OCI-LY3 (cell line): Measurements from ENCODE around the gene PHF24.

ENCODE experiments used
- H2AFZ ChIP-seq: fragments of 200-600, 300-600 bp; shearing (Covaris generic); 2 replicates; pipeline ENCODE4 v1.6.0; 2014; ENCODE audit warnings: antibody characterized with exemption, low read depth, low read length
- H3K27ac ChIP-seq: fragments of 200-600, 300-600 bp; sonication (generic); 2 replicates; pipeline ENCODE4 v1.5.1; 2014; ENCODE audit warnings: mild to moderate bottlenecking, low read length, moderate library complexity, mixed read lengths
- H3K27me3 ChIP-seq: fragments of 200-600, 300-600 bp; sonication (generic); 2 replicates; pipeline ENCODE4 v1.6.1; 2014; ENCODE audit warnings: low read depth, low read length, mixed read lengths
- H3K36me3 ChIP-seq: fragments of 200-600, 300-600 bp; sonication (generic); replicated peaks from 2 replicates; pipeline ENCODE3; 2014; ENCODE audit warnings: low read depth, low read length, mixed read lengths
- H3K4me1 ChIP-seq: fragments of 300-600, 200-600 bp; sonication (generic); 2 replicates; pipeline ENCODE4 v1.6.1; 2014; ENCODE audit warnings: low read length, mixed read lengths
- H3K4me2 ChIP-seq: fragments of 200-600, 300-600 bp; sonication (generic); 2 replicates; pipeline ENCODE4 v1.6.1; 2014; ENCODE audit warnings: low read length, mixed read lengths
- H3K4me3 ChIP-seq: fragments of 300-600, 200-600 bp; sonication (generic); 2 replicates; pipeline ENCODE4 v1.5.1; 2014; ENCODE audit warnings: antibody characterized with exemption, mild to moderate bottlenecking, low read length, moderate library complexity
- H3K79me2 ChIP-seq: fragments of 300-600, 200-600 bp; shearing (Covaris generic); 2 replicates; pipeline ENCODE4 v1.6.1; 2014; ENCODE audit warnings: mild to moderate bottlenecking, low read length, mixed read lengths
- H3K9ac ChIP-seq: fragments of 300-600, 200-600 bp; shearing (Covaris generic); 2 replicates; pipeline ENCODE4 v1.6.0; 2014; ENCODE audit warnings: mild to moderate bottlenecking, low read length, moderate library complexity
- H3K9me3 ChIP-seq: fragments of 200-600, 300-600 bp; shearing (Covaris generic); 2 replicates; pipeline ENCODE4 v1.6.1; 2014; ENCODE audit warnings: low read length, mixed read lengths; ENCODE audit not compliant: insufficient read depth
- H4K20me1 ChIP-seq: fragments of 200-600, 300-600 bp; sonication (generic); 2 replicates; pipeline ENCODE4 v1.6.1; 2016; ENCODE audit warnings: low read length, mixed read lengths; ENCODE audit not compliant: insufficient read depth
- EZH2phosphoT487 ChIP-seq: fragments of 200-600 bp; shearing (Covaris generic); IDR thresholded peaks from 2 replicates; pipeline ENCODE4 v1.6.1; 2018; ENCODE audit warnings: antibody characterized with exemption, mixed run types, low read depth
- TF ChIP-seq, protein P1 (sequence below): fragments of 200-600, 300-600 bp; sonication (generic); IDR thresholded peaks from 2 replicates; pipeline ENCODE4 v1.5.1; 2014; ENCODE audit warnings: antibody characterized with exemption, low read length, low read depth

Gene PHF24

DNA sequence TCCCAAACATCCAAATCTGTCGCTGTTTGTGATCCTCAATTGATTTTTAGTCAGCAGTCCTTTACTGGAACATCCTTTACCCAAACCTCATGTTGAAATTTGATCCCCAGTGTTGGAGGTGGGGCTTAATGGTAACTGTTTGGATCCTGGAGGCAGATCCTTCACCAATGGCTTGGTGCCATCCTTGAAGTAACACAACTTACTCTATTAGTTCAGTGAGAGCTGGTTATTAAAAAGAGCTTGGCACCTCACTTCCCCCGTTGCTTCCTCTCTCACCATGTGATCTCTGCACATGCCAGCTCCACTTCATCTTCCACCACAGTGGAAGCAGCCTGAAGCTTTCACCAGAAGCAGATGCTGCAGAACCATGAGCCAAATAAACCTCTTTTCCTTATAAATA lies 71.8 kb downstream of the PHF24 start:
- no peaks in the 10 kb centered on the region for H3K79me2 ChIP-seq
- H3K4me3 ChIP-seq: no peak overlapping the region
- H3K9me3 ChIP-seq: no peaks in the 10 kb centered on the region
- no peak overlapping the region for H3K9ac ChIP-seq
- no peak overlapping the region for H3K27ac ChIP-seq
- H3K4me1 ChIP-seq: no peaks in the 10 kb centered on the region
- H2AFZ ChIP-seq: no peak overlapping the region
- no peaks in the 10 kb centered on the region for H3K27me3 ChIP-seq
- H4K20me1 ChIP-seq: no peaks in the 10 kb centered on the region
- no peak overlapping the region for H3K4me2 ChIP-seq
- TF ChIP-seq, protein P1, sequence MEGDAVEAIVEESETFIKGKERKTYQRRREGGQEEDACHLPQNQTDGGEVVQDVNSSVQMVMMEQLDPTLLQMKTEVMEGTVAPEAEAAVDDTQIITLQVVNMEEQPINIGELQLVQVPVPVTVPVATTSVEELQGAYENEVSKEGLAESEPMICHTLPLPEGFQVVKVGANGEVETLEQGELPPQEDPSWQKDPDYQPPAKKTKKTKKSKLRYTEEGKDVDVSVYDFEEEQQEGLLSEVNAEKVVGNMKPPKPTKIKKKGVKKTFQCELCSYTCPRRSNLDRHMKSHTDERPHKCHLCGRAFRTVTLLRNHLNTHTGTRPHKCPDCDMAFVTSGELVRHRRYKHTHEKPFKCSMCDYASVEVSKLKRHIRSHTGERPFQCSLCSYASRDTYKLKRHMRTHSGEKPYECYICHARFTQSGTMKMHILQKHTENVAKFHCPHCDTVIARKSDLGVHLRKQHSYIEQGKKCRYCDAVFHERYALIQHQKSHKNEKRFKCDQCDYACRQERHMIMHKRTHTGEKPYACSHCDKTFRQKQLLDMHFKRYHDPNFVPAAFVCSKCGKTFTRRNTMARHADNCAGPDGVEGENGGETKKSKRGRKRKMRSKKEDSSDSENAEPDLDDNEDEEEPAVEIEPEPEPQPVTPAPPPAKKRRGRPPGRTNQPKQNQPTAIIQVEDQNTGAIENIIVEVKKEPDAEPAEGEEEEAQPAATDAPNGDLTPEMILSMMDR: no peak
- no peak for TF ChIP-seq EZH2phosphoT487
- peaks cover 3% of the 10 kb centered on the region for H3K36me3 ChIP-seq
